Endothelial cell of umbilical vein (primary cell): ENCODE results near the gene PLEKHG4B. TPM values are rescaled to one million over a fixed set of nuclear protein-coding genes. Genes with fewer than 3 reads are reported as not detected.
A peak's percentile ranks its signal among the peaks of the same experiment; 100 is the strongest.

Experiments used
- BruUV-seq: library from RNA; stranded (reverse); fragments of 400-500 nt; replicated peaks from 2 replicates; lab custom pipeline; 2021; lab: Mats Ljungman, UMichigan
- CTCF ChIA-PET: fragments of 300-600, 350-600 bp; sonication (Branson Sonifier 250); formaldehyde crosslinking; loops from one replicate; lab custom pipeline; 2021; ENCODE audit warnings: antibody characterized with exemption, inconsistent platforms; lab: Charles Lee
- POLR2A ChIA-PET: fragments of 300-600, 350-600 bp; sonication (Branson Sonifier 250); formaldehyde crosslinking; loops from one replicate; lab custom pipeline; 2021; ENCODE audit warnings: antibody characterized with exemption, inconsistent platforms; lab: Charles Lee
- DNase-seq: peaks from one replicate; pipeline ENCODE4 v3.0.0-alpha.2; 2011; ENCODE audit warnings: low read depth, low spot score
- FAIRE-seq: peaks from 2 replicates; lab custom pipeline; 2011; peaks lifted over from hg19 to GRCh38; lab: Jason Lieb, UNC
- H2AFZ ChIP-seq: 2 replicates; pipeline ENCODE4 v1.6.0; 2012; ENCODE audit warnings: low read depth, low read length, control low read depth, inconsistent platforms
- H3K27ac ChIP-seq: 2 replicates; pipeline ENCODE4 v1.5.1; 2011; ENCODE audit warnings: low read depth, mild to moderate bottlenecking, control low read depth, low read length, moderate library complexity; ENCODE audit not compliant: insufficient read depth
- H3K27me3 ChIP-seq, 2 experiments: 2 replicates each; pipeline versions ENCODE4 v1.6.0 to v1.6.1; 2011; ENCODE audit warnings: low read length in 2 of 2, mixed read lengths in 1 of 2; ENCODE audit not compliant: control insufficient read depth in 2 of 2, insufficient read depth in 2 of 2
- H3K36me3 ChIP-seq, 2 experiments: 2 replicates in 1 of 2; 3 replicates in 1 of 2; pipeline ENCODE4 v1.5.1; 2011; ENCODE audit warnings: low read length in 2 of 2, mild to moderate bottlenecking in 1 of 2, moderate library complexity in 1 of 2; ENCODE audit not compliant: control insufficient read depth in 2 of 2, insufficient read depth in 2 of 2; ENCODE audit errors: extremely low read depth in 1 of 2
- H3K4me1 ChIP-seq: 3 replicates; pipeline ENCODE4 v1.5.1; 2011; ENCODE audit warnings: mild to moderate bottlenecking, low read length; ENCODE audit not compliant: control insufficient read depth, insufficient read depth; ENCODE audit errors: extremely low read depth
- H3K4me2 ChIP-seq: 2 replicates; pipeline ENCODE4 v1.6.1; 2011; ENCODE audit warnings: low read length, control low read depth, mixed read lengths; ENCODE audit not compliant: insufficient read depth
- H3K4me3 ChIP-seq, 3 experiments: fragments of 200-600 bp in 1 of 3; sonication (generic), shearing (Covaris generic) in 1 of 3; replicated peaks in 1 of 3; 2 replicates each; pipeline ENCODE4 v1.5.1; 2011 to 2016; ENCODE audit warnings: control low read depth in 3 of 3, low read length in 3 of 3, mild to moderate bottlenecking in 2 of 3, inconsistent platforms in 1 of 3, low read depth in 1 of 3, moderate library complexity in 1 of 3; ENCODE audit not compliant: insufficient read depth in 1 of 3
- H3K79me2 ChIP-seq: 2 replicates; pipeline ENCODE4 v1.6.0; 2012; ENCODE audit warnings: low read length, inconsistent platforms; ENCODE audit not compliant: control insufficient read depth, insufficient read depth
- H3K9ac ChIP-seq: replicated peaks from 2 replicates; pipeline ENCODE3; 2011; ENCODE audit warnings: low read length, control low read depth; ENCODE audit not compliant: insufficient read depth; ENCODE audit errors: extremely low read depth
- H3K9me1 ChIP-seq: replicated peaks from 3 replicates; pipeline ENCODE4 v1.6.0; 2011; ENCODE audit warnings: mild to moderate bottlenecking, low read length; ENCODE audit not compliant: control insufficient read depth, insufficient read depth; ENCODE audit errors: extremely low read depth
- H3K9me3 ChIP-seq: replicated peaks from 2 replicates; pipeline ENCODE4 v1.5.1; 2012; ENCODE audit warnings: low read length, inconsistent platforms; ENCODE audit not compliant: control insufficient read depth, insufficient read depth
- H4K20me1 ChIP-seq: replicated peaks from 2 replicates; pipeline ENCODE3; 2011; ENCODE audit warnings: mild to moderate bottlenecking, low read length; ENCODE audit not compliant: control insufficient read depth, insufficient read depth; ENCODE audit errors: extremely low read depth
- CTCF ChIP-seq, 2 donors: IDR thresholded peaks; 1 replicate in 1 of 2; 2 replicates in 1 of 2; pipeline ENCODE4 v1.5.1; 2011; ENCODE audit warnings: low read length in 2 of 2, mild to moderate bottlenecking in 2 of 2, moderate library complexity in 2 of 2, control low read depth in 1 of 2, inconsistent platforms in 1 of 2, low read depth in 1 of 2; ENCODE audit not compliant: insufficient read depth in 1 of 2; ENCODE audit errors: extremely low read depth in 1 of 2
- EZH2 ChIP-seq: IDR thresholded peaks from 2 replicates; pipeline ENCODE4 v1.6.1; 2012; ENCODE audit warnings: borderline replicate concordance, low read depth, mild to moderate bottlenecking, moderate library complexity, low read length, inconsistent platforms; ENCODE audit not compliant: severe bottlenecking
- FOS ChIP-seq: IDR thresholded peaks from 2 replicates; pipeline ENCODE4 v1.6.1; 2011; ENCODE audit warnings: mild to moderate bottlenecking, low read length, moderate library complexity, borderline replicate concordance; ENCODE audit not compliant: insufficient read depth
- JUN ChIP-seq: IDR thresholded peaks from 2 replicates; pipeline ENCODE4 v1.6.1; 2011; ENCODE audit warnings: borderline replicate concordance, low read depth; ENCODE audit not compliant: insufficient read length, insufficient read depth
- MYC ChIP-seq: IDR thresholded peaks from one replicate; pipeline ENCODE4 v1.6.1; 2011; ENCODE audit warnings: mild to moderate bottlenecking, low read depth, low read length
- POLR2A ChIP-seq: IDR thresholded peaks from 2 replicates; pipeline ENCODE4 v1.6.1; 2012; ENCODE audit warnings: low read depth, mild to moderate bottlenecking, control low read depth, low read length
- POLR2AphosphoS5 ChIP-seq: IDR thresholded peaks from 2 replicates; pipeline ENCODE4 v1.6.1; 2012; ENCODE audit warnings: low read depth, mild to moderate bottlenecking, control low read depth, low read length, moderate library complexity; ENCODE audit not compliant: insufficient read depth
- dilution Hi-C: fragments of 300-500 bp; cut with MboI; formaldehyde crosslinking; loops from one replicate; pipeline ENCODE4 v1.15.0; 2019; ENCODE audit warnings: low sequenced_read_pairs; ENCODE audit not compliant: extremely low pct_ligation_motif_present
- intact Hi-C: fragments of 100-400 bp; cut with micrococcal nuclease; formaldehyde crosslinking; loops from one replicate; pipeline ENCODE4 v1.10.0; 2022
- polyA plus RNA-seq, 4 experiments: library from polyadenylated mRNA; depleted of rRNA in 3 of 4; stranded (reverse) in 3 of 4; unstranded in 1 of 4; fragments of >200 nt; gene quantifications; 2 replicates each; pipeline versions ENCODE4 v1.2.1 to v1.2.3, GENCODE V29; 2011 to 2012; ENCODE audit warnings: missing spikeins in 1 of 4
- total RNA-seq: library from RNA; stranded (reverse); gene quantifications from 2 replicates; pipeline ENCODE4 v1.2.3, GENCODE V29; 2021

The PLEKHG4B gene
- total and polyA plus RNA-seq, 2 donors (not counting 3 experiments of a cell fraction or from before 2014, with no cell fraction given) = not detected

- intact Hi-C loops = no loop called here
- Histone ChIP-seq H3K9me1 (no peaks in the 10 kb centered on the region), H3K27ac (no peak overlapping the region), H3K4me3 (no peak overlapping the region), H3K79me2 (no peaks in the 10 kb centered on the region), H3K27me3 (peaks cover 0 to 5% of the 10 kb centered on the region in 2 experiments), H3K4me2 (no peak overlapping the region), H3K9me3 (no peaks in the 10 kb centered on the region), H4K20me1 (no peaks in the 10 kb centered on the region), H2AFZ (no peak overlapping the region), H3K9ac (no peak overlapping the region), H3K4me1 (no peaks in the 10 kb centered on the region), H3K36me3 (no peaks in the 10 kb centered on the region)
- no peak for FAIRE-seq
- ChIA-PET CTCF (interaction anchor here (0.7 to 1.5 kb wide), 3 partner anchors 34 to 89 kb away, joined by 3 to 5 read pairs (median 4); no protein-coding TSS in a partner anchor), POLR2A (no interaction called here)
- peak; percentile 38 for DNase-seq
- no peak for TF ChIP-seq POLR2A
- TF ChIP-seq JUN = no peak
- peak; percentile 30 for TF ChIP-seq FOS
- no peak for TF ChIP-seq POLR2AphosphoS5
- TF ChIP-seq EZH2 = no peak
- no TSS peak for BruUV-seq
- dilution Hi-C loops = no loop called here
Observed at GRCh38 chr5:154236-154635, 62.3 kb downstream of the PLEKHG4B start.

GRCh38 chr5:154826-155225 lies 62.9 kb downstream of the PLEKHG4B start:
- Histone ChIP-seq H3K27ac (no peak overlapping the region), H2AFZ (no peak overlapping the region), H3K4me1 (no peaks in the 10 kb centered on the region), H3K9me3 (no peaks in the 10 kb centered on the region), H4K20me1 (no peaks in the 10 kb centered on the region), H3K4me3 (no peak overlapping the region), H3K9me1 (no peaks in the 10 kb centered on the region), H3K9ac (no peak overlapping the region), H3K4me2 (no peak overlapping the region), H3K36me3 (no peaks in the 10 kb centered on the region), H3K79me2 (no peaks in the 10 kb centered on the region), H3K27me3 (peaks cover 0 to 5% of the 10 kb centered on the region in 2 experiments)
- dilution Hi-C loops = no loop called here
- DNase-seq (no peak), FAIRE-seq (no peak)
- BruUV-seq = no TSS peak
- TF ChIP-seq JUN (no peak), POLR2AphosphoS5 (no peak), EZH2 (no peak), MYC (no peak), CTCF (IDR thresholded peaks at IDR 0.05; ENCODE audit: extremely low read depth in 1 of 2, insufficient read depth in 1 of 2, low read depth in 1 of 2, low read length in 2 of 2) (no peak)
- CTCF ChIA-PET = interaction anchor here (0.7 to 1.5 kb wide), 3 partner anchors 34 to 90 kb away, joined by 3 to 5 read pairs (median 4); no protein-coding TSS in a partner anchor
- POLR2A ChIA-PET = no interaction called here
- intact Hi-C loops = no loop called here
